22Rv1 (cell line): ENCODE results near the gene CEACAM19.

Experiments
- CTCF ChIP-seq: fragments of 450-650 bp; IDR thresholded peaks from 2 replicates; pipeline ENCODE4 v1.5.1; 2017; ENCODE audit warnings: mild to moderate bottlenecking
- ZFX ChIP-seq: fragments of 450-650 bp; IDR thresholded peaks from 2 replicates; pipeline ENCODE4 v1.6.1; 2017; ENCODE audit warnings: antibody characterized with exemption, borderline replicate concordance

GRCh38 chr19:44661205-44661604 lies 10.1 kb upstream of the CEACAM19 start:
- TF ChIP-seq CTCF (no peak), ZFX (no peak)
